Kidney (tissue), 14 donors: ENCODE results near the gene ZNF410. TPM values are rescaled to one million over a fixed set of nuclear protein-coding genes. Genes with fewer than 3 reads are reported as not detected.
"Not testable (repeated sequence)": the region's sequence is repeated elsewhere in the genome, so short reads cannot be mapped to it uniquely, and the experiment has no call there.

ENCODE experiments used
- DNase-seq, 5 donors: peaks; one replicate each; pipeline ENCODE4 v3.0.0-alpha.2; 2013 to 2020
- FAIRE-seq: peaks from 2 replicates; lab custom pipeline; 2012; peaks lifted over from hg19 to GRCh38; lab: Jason Lieb, UNC
- H3K27ac ChIP-seq, 2 donors: one replicate each; pipeline ENCODE4 v1.7.0; 2013; ENCODE audit warnings: low read depth in 2 of 2, low read length in 2 of 2, inconsistent platforms in 1 of 2
- H3K27me3 ChIP-seq: one replicate; pipeline ENCODE4 v1.7.1; 2013; ENCODE audit warnings: low read length, inconsistent platforms; ENCODE audit not compliant: control insufficient read depth, insufficient read depth
- H3K36me3 ChIP-seq, 3 donors: one replicate each; pipeline versions ENCODE4 v1.7.0 to v1.7.1; 2013; ENCODE audit warnings: low read length in 3 of 3, control low read depth in 1 of 3, inconsistent platforms in 1 of 3; ENCODE audit not compliant: insufficient read depth in 3 of 3, control insufficient read depth in 2 of 3
- H3K4me1 ChIP-seq, 3 donors: one replicate each; pipeline versions ENCODE4 v1.7.0 to v1.7.1; 2013; ENCODE audit warnings: low read length in 3 of 3, inconsistent platforms in 1 of 3, low read depth in 1 of 3; ENCODE audit not compliant: control insufficient read depth in 2 of 3, insufficient read depth in 2 of 3
- H3K4me3 ChIP-seq, 3 donors: one replicate each; pipeline versions ENCODE4 v1.7.0 to v1.8.1; 2013; ENCODE audit warnings: low read length in 3 of 3, control low read depth in 1 of 3, inconsistent platforms in 1 of 3
- H3K9ac ChIP-seq, 3 donors: one replicate each; pipeline versions ENCODE4 v1.7.0 to v1.7.1; 2013; ENCODE audit warnings: low read length in 3 of 3, control low read depth in 1 of 3, inconsistent platforms in 1 of 3
- H3K9me3 ChIP-seq, 3 donors: one replicate each; pipeline versions ENCODE4 v1.7.0 to v1.7.1; 2013; ENCODE audit warnings: low read length in 3 of 3, control low read depth in 1 of 3, inconsistent platforms in 1 of 3; ENCODE audit not compliant: control insufficient read depth in 2 of 3, insufficient read depth in 1 of 3
- CTCF ChIP-seq: IDR thresholded peaks from 3 replicates; pipeline ENCODE4 v1.5.1; 2012; ENCODE audit warnings: mild to moderate bottlenecking, moderate library complexity, borderline replicate concordance; ENCODE audit not compliant: insufficient read depth; ENCODE audit errors: extremely low read depth
- intact Hi-C: fragments of 100-400 bp; cut with DNase I; formaldehyde crosslinking; loops from one replicate; pipeline ENCODE4 v1.11.1; 2022
- polyA plus RNA-seq: library from polyadenylated mRNA; stranded (reverse); fragments of 350-450 nt; fragmentation: Illumina TruSeq; extraction: RNeasy Lipid Tissue Mini Kit (QIAGEN cat#74804); gene quantifications from one replicate; pipeline ENCODE4 v1.2.3, GENCODE V29; 2014; ENCODE audit warnings: low read depth, low replicate concordance; ENCODE audit not compliant: insufficient read depth
- total RNA-seq: library from RNA; stranded (reverse); fragmentation: NEBNext Ultra II Directional; extraction: Animal tissue kit (Norgen Biotek cat#: 25700); gene quantifications from one replicate; pipeline ENCODE4 v1.2.1, GENCODE V29; 2021
- donor health status: control.
- donor health status: control.
- donor health status: control.
- donor health status: control.
- donor health status: control.
- donor health status: DM: yes; HTN: yes; CAD: no.
- donor health status: Normal renal cell carcinoma (clear cell type).

ZNF410 gene
- total and polyA plus RNA-seq, 2 donors from 2014 or later, result 35.8 to 43.2 TPM

- H3K4me1 ChIP-seq, result no peaks in the 10 kb centered on the region
- FAIRE-seq, result no peak
- H3K27me3 ChIP-seq, result no peaks in the 10 kb centered on the region
- peaks cover 12 to 43% (median 17%) of the 10 kb centered on the region in 3 donors for H3K36me3 ChIP-seq
- H3K4me3 ChIP-seq, result no peak overlapping the region
- TF ChIP-seq CTCF, result no peak
- intact Hi-C loops, result no loop called here
- H3K9ac ChIP-seq, result no peak overlapping the region
- DNase-seq, result no peak
- no peaks in the 10 kb centered on the region for H3K9me3 ChIP-seq
- H3K27ac ChIP-seq, result no peak overlapping the region
These were observed 16.4 kb downstream of the ZNF410 start for GRCh38 chr14:73903028-73903427.

GRCh38 chr14:73909681-73910080 is 23.0 kb downstream of the ZNF410 start:
- no peak for FAIRE-seq
- Histone ChIP-seq H3K9ac (no peak overlapping the region), H3K36me3 (peaks cover 9 to 41% (median 22%) of the 10 kb centered on the region in 3 donors), H3K27me3 (no peaks in the 10 kb centered on the region), H3K27ac (no peak overlapping the region), H3K4me3 (no peak overlapping the region), H3K9me3 (no peaks in the 10 kb centered on the region), H3K4me1 (no peaks in the 10 kb centered on the region)
- no peak for TF ChIP-seq CTCF
- DNase-seq, result no peak
- intact Hi-C loops, result no loop called here

GRCh38 chr14:73913256-73913655 is 26.6 kb downstream of the ZNF410 start:
- peaks cover 3 to 21% (median 16%) of the 10 kb centered on the region in 3 donors for H3K36me3 ChIP-seq
- H3K9me3 ChIP-seq, result no peaks in the 10 kb centered on the region
- intact Hi-C loops, result no loop called here
- H3K9ac ChIP-seq, result no peak overlapping the region
- FAIRE-seq (no peak), DNase-seq (no peak)
- no peak overlapping the region for H3K27ac ChIP-seq
- no peak overlapping the region for H3K4me3 ChIP-seq
- TF ChIP-seq CTCF, result no peak
- no peaks in the 10 kb centered on the region for H3K27me3 ChIP-seq
- H3K4me1 ChIP-seq, result no peaks in the 10 kb centered on the region

GRCh38 chr14:73916324-73916723 is 29.7 kb downstream of the ZNF410 start:
- intact Hi-C loops, result no loop called here
- no peak for DNase-seq
- Histone ChIP-seq H3K27me3 (no peaks in the 10 kb centered on the region), H3K27ac (no peak overlapping the region), H3K36me3 (peaks cover 4 to 16% (median 12%) of the 10 kb centered on the region in 3 donors), H3K9ac (no peak overlapping the region), H3K4me1 (no peaks in the 10 kb centered on the region), H3K4me3 (no peak overlapping the region), H3K9me3 (no peaks in the 10 kb centered on the region)
- no peak for FAIRE-seq
- TF ChIP-seq CTCF, result no peak

- DNase-seq, FAIRE-seq, H3K27me3 ChIP-seq, H3K9ac ChIP-seq, H3K4me3 ChIP-seq, H3K27ac ChIP-seq, H3K9me3 ChIP-seq, intact Hi-C loops, H3K4me1 ChIP-seq: not testable (repeated sequence)
- peaks cover 4 to 39% (median 31%) of the 10 kb centered on the region in 3 donors for H3K36me3 ChIP-seq
These were observed 32.8 kb downstream of the ZNF410 start for GRCh38 chr14:73919457-73919856.
